Activated CD8-positive, alpha-beta memory T cell treated with anti-CD3 and anti-CD28 coated beads for 4 hours (primary cell): ENCODE results near the gene LACC1.

Source experiments
- DNase-seq, 2 donors: peaks; one replicate each; pipeline ENCODE4 v3.0.0-alpha.2; 2020; ENCODE audit warnings: low read depth in 2 of 2

LACC1 gene

DNA sequence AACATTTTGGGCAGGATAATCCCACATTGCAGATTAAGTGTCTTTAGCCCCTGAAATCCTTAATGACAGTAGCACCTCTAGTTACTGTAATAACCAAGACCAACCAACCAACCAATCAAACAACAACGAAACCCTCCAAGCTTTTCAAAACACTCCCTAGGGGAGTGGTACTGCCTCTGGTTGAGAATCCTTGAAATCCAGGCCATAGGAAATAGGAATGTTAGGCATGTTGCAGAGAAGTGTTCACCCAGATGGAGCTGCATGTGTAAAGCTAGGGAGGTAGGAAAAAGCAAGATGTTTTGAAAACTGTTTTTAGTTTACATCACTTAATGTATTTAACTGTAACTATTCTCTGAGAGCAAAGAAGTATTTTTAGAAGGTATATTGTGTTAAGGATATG, 4.5 kb downstream of the LACC1 start:
- DNase-seq, result no peak

- DNase-seq, result no peak
Measured at GRCh38 chr13:43894438-43894837, 14.7 kb downstream of the LACC1 start.

- no peak for DNase-seq
Measured at GRCh38 chr13:43895940-43896339, 16.2 kb downstream of the LACC1 start.

DNA sequence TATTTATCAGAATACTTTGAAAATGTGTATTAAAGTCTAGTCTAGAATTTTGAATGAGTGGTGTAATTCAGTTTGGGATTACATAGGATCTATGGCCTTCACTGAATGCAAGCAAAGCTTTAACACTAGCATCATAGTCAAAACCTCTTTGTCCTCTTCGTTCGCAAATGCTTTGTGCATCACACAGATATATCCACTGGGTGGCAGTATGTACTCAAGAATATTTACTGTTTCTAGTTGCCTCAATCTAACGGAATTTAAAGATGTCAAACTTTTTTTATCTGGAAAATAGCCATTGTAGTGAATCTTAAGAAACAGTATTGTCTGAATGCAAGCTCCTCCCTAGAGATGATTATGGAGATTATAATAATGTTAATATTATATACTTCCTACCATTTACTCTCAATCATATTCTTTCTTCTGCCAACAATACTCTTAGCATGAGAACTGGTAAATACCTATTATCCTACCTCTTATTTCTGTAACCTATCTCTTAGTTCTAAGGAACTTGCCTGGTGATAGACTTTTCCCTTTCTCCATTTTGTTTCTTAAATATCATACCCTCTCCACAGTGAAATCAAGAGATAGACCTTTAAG, 25.8 kb downstream of the LACC1 start:
- no peak for DNase-seq

- no peak for DNase-seq
Measured at GRCh38 chr13:43908156-43909126, 28.7 kb downstream of the LACC1 start.

DNA sequence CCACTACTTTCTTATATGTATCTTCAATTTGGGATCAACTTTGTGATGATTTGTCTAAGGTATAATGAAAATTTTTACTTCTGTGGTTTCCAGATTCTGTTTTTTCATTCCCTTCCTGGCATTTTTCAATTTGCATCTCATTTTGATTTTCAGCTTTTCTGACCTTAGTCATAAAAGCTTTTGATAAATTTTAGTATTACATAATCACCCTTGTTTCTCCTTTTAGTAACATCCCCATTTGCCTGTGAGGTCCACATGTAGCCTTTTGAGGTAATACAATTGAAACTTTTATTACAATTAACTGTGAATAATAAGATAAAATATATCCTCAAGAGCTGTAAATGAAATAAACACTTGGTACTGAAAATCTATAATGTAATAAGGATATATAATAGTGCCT, 31.2 kb downstream of the LACC1 start:
- DNase-seq, result no peak

DNA sequence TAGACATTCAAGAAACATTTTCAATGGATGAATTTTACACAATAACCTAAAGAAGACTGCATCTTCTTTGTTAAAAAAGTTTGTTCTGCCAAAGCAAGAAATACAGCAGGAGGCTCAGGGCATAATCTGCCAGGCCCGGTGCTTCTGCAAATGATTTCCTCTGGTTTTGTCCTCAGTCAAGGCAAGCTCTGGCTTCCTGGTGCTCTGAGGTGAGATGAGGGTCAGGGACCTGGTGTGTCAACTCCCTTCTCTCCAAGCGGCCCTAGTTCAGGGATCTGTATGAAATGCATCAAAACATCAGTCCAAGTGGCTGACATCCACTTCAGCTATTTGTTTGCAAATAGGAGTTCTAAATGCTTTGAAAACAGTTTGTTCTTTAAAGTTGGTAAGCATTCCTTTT, 31.6 kb downstream of the LACC1 start:
- no peak for DNase-seq

DNA sequence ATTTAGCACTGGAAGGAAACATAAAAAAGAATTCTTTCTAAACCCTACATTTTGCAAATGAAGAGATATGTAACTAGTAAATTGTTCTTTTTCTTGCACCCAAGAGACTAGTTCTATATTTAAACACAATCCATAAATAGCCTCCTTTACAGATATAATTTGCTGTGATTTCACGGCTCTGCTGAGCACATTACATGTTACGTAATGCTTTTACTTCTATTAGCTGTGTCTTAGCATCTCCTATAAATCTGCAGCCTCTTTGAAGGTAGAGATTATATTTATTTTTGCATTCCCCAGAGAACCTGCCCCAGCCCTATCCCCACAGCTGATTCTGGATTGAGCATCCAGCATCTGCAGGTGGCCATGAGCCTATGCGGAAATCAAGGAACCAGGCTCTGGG, 32.2 kb downstream of the LACC1 start:
- DNase-seq, result no peak

- DNase-seq, result no peak
Measured at GRCh38 chr13:43915451-43915850, 35.7 kb downstream of the LACC1 start.

DNA sequence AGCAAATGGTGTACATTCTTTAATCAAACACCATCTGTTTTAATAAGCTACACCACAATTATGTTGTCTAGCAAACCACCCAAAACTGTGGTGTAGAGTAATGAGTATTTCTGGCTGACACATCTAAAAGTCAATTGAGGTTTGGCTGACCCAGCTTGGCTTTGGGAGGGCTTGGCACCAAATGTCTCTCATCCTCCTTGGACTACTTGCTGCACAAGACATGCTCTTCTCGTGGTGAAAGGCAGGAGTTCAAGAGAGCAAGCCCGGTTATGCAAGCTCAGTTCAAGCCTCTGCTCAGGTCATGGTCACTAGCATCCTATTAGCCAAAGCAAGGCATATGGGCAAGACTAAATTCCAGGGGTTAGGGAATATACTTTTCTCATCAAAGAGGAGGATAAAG, 37.1 kb downstream of the LACC1 start:
- DNase-seq, result no peak

GRCh38 chr13:43918636-43919035, 38.9 kb downstream of the LACC1 start:
- no peak for DNase-seq

GRCh38 chr13:43920965-43921674, 41.4 kb downstream of the LACC1 start:
- DNase-seq, result no peak

DNA sequence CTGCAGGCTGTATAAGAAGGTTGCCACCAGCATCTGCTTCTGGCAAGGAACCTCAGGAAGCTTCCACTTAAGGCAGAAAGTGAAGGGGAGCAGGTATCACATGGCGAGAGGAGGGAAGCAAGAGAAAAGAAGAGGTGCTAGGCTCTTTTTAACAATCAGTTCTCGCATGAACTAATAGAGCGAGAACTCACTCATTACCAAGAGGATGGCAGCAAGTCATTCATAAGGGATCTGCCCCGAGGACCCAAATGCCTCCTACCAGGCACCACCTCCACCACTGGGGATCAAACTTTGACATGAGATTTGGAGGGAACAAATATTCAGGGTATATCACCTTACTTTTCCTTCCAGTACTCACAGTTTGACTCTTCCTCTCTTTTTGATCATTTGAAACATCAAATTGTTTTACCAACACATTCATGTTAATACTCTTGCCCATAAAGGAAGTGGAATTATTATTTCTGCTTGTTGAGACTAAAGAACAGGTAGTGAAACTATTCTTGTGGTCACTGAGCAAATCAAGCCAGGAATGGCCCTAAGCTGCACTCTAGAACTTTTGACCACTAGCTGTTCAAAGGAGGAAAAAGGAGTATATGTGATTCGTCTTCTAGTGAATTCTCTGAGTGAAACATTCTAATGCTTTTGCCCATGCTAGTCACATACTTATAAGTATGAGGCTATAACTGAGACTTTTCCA, 45.0 kb downstream of the LACC1 start:
- no peak for DNase-seq

DNA sequence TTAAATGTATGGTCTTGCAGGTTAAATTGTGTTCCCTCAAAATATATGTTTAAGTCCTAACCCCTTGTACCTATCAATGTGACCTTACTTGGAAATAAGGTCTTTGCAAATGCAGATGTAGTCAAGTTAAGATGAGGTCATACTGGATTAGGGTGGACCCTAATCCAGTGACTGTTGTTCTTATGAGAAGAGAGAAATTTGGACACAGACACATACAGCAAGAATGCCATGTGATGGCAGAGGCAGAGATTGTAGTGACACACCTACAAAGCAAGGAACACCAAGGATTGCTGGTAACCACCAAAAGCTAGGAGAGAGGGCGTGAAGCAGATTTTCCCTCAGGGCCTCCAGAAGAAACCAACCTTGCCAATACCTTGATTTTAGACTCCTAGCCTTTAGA, 50.2 kb downstream of the LACC1 start:
- DNase-seq, result no peak

GRCh38 chr13:43933378-43933777, 53.7 kb downstream of the LACC1 start:
- DNase-seq, result no peak

GRCh38 chr13:43934273-43934672, 54.6 kb downstream of the LACC1 start:
- no peak for DNase-seq

GRCh38 chr13:43935878-43936277, 56.2 kb downstream of the LACC1 start:
- DNase-seq, result no peak

GRCh38 chr13:43936647-43937046, 56.9 kb downstream of the LACC1 start:
- DNase-seq, result no peak

DNA sequence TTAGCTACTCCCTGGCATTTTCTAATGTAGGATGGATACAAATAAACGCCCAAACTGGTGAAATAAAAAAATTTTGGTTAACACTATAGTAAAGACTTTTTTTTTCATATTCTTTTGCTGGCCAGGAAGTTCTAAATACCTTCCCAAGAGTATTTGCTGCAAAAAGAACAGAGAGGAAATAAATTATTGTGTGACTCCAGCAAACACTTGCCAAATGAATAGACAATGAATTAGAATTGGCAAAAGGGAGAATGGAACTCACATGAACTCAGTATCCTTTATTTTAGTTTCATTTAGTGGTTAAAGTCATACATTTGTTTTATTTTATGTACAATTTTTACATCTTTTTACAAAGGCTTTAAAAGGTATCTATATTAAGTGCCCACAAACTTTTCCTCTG, 58.1 kb downstream of the LACC1 start:
- no peak for DNase-seq

GRCh38 chr13:43938449-43938848, 58.7 kb downstream of the LACC1 start:
- no peak for DNase-seq

DNA sequence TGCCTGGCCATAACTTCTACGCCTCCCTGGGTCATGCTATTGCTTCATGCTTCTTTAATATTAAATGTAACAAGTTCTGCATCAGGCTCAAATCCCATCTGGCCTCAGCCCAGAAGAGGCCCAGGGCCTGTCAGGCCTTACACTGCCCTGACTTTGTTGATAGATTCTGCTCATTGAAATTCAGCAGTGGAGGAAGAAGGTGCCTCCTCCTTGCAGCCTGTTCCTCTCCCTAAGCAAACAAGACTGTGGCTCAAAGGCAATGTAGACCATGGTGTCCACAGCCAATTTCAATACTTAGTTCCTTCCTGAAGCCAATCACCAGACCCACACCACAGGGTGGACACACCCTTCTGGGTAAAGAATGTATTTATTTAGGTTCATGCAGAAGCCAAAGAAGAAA, 59.4 kb downstream of the LACC1 start:
- no peak for DNase-seq

DNA sequence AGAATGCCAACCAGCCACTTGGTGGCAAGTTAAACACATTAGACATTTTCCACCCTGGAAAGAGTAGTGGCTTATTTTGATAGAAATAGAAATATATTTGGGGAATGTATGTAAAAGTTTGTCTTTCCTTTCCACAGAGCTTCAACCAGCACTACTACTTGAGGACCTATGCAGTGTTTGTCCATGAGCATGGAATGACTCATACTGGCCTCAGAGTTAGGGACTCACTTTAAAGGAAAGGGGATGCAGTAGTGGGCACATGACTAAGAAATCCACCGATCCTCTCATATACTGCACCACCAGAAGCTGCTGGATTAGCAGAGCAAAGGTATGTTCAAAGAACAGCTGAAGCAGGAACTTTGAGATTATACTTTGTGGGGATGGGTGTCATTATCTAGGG, 62.6 kb downstream of the LACC1 start:
- DNase-seq, result no peak
